ENCODE measurements around the gene CIZ1.
A peak's percentile ranks its signal among the peaks of the same experiment; 100 is the strongest.

The CIZ1 gene

DNA sequence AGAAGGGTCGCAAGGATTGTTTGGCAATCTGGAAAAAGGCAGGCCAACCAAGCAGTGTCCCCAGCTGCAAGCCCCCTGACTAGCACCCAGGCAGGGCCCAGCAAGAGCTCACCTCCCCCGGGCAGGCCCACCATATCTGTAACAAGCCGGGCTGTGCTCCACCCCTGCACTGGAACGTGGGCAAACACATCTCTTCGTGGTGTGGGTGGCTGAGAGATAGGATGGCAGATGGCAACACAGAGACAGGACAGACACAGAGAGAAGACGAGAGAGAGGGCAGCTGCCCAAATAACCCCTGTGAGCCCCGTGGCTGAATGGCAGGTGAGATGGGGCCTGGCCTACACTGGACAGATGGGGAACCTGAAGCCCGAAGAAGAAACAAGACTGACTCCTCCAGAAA lies 21.9 kb downstream of the CIZ1 start:
- WGBS, 2 experiments (ENCODE audit: insufficient coverage in 2 of 2) = 92 to 94% methylated on average over 6 to 8 of the region's 8 CpGs
- Histone ChIP-seq H3K4me3 (ENCODE audit: extremely low read depth, insufficient read depth, low read length, poor library complexity, severe bottlenecking) (no peak overlapping the region), H3K27ac (ENCODE audit: low read depth, low read length, severe bottlenecking) (no peak overlapping the region), H3K4me1 (ENCODE audit: control insufficient read depth, insufficient read depth, low read length, poor library complexity, severe bottlenecking) (no peaks in the 10 kb centered on the region), H3K9me3 (ENCODE audit: control insufficient read depth, low read length) (no peaks in the 10 kb centered on the region), H3K36me3 (ENCODE audit: control insufficient read depth, insufficient read depth, low read length) (peaks cover 75% of the 10 kb centered on the region)

DNA sequence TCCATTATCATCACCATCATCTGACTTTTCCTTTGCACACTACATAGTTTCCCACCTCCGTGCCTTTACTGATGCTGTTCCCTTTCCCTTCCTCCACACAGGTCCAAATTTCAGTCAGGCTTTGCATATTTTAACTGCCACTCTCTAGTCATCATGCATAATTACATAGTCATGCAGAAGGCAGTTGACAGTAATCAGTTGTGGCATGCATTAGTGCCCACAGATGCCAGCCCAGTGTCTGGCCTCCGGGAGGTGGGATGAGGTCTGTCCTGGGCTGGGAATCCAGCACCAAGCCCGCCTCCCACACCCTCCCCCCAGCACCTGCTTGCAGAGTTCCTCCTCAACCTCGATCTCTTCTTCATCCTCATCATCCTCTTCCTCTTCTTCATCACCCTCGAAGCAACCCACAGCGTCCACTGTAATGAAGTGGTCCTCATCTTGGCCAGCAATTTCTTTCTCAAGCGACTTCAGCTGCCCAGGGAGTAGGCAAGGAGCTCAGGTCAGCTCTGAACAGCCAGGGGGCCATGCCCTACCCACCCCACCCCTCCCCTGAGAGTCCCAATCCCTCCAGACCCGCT lies 22.6 kb downstream of the CIZ1 start:
- H3K9me3 ChIP-seq (ENCODE audit: control insufficient read depth, low read length) = no peaks in the 10 kb centered on the region
- H3K27ac ChIP-seq (ENCODE audit: low read depth, low read length, severe bottlenecking) = no peak overlapping the region
- no peak overlapping the region for H3K4me3 ChIP-seq (ENCODE audit: extremely low read depth, insufficient read depth, low read length, poor library complexity, severe bottlenecking)
- peaks cover 75% of the 10 kb centered on the region for H3K36me3 ChIP-seq (ENCODE audit: control insufficient read depth, insufficient read depth, low read length)
- no peaks in the 10 kb centered on the region for H3K4me1 ChIP-seq (ENCODE audit: control insufficient read depth, insufficient read depth, low read length, poor library complexity, severe bottlenecking)
- WGBS, 2 experiments (ENCODE audit: insufficient coverage in 2 of 2) = 95 to 96% methylated on average over 8 of the region's 8 CpGs

DNA sequence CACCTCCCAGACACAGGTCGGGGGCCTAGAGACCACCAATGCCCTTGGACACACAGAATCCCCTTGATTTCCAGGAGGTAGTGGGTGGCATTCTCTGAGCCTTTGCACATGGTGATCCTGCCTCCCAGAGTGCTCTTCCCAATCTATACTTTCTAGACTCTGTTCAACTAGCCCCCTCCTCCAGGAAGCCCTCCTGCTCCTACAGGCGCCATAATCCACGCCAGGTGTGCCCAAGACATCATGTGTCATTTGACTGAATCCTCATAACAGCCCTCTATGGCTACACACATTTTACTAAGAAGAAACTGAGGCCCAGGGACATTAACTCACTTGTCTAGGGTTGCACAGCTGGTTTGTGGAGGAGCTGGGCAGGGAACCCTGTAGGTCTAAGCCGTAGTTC lies 24.2 kb downstream of the CIZ1 start:
- no peaks in the 10 kb centered on the region for H3K9me3 ChIP-seq (ENCODE audit: control insufficient read depth, low read length)
- H3K27ac ChIP-seq (ENCODE audit: low read depth, low read length, severe bottlenecking) = no peak overlapping the region
- no peak overlapping the region for H3K4me3 ChIP-seq (ENCODE audit: extremely low read depth, insufficient read depth, low read length, poor library complexity, severe bottlenecking)
- 96 to 100% methylated on average over 3 to 4 of the region's 4 CpGs for WGBS, 2 experiments (ENCODE audit: insufficient coverage in 2 of 2)
- H3K4me1 ChIP-seq (ENCODE audit: control insufficient read depth, insufficient read depth, low read length, poor library complexity, severe bottlenecking) = no peaks in the 10 kb centered on the region
- peaks cover 86% of the 10 kb centered on the region for H3K36me3 ChIP-seq (ENCODE audit: control insufficient read depth, insufficient read depth, low read length)

DNA sequence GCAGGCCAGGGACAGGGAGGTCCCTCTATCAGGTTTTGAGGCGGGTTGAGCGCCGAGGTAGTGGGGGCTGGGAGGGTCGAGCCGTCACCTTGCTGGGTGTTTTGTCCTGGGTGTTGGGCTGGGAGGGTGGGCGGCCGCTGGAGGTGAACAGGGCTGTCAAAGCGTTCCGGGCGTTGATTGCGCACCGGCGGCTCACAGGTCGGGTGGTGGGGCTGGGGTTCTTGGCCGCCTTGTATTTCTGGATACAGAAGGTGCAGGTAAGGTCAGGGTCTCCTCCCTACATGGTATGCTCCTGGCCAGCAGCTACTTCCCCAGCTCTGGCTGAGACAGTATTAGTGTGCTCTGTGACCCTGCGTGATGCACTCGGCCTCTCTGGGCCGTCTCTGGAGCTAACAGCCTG lies 25.2 kb downstream of the CIZ1 start:
- Histone ChIP-seq H3K36me3 (ENCODE audit: control insufficient read depth, insufficient read depth, low read length) (peaks cover 88% of the 10 kb centered on the region), H3K27ac (ENCODE audit: low read depth, low read length, severe bottlenecking) (no peak overlapping the region), H3K4me3 (ENCODE audit: extremely low read depth, insufficient read depth, low read length, poor library complexity, severe bottlenecking) (no peak overlapping the region), H3K4me1 (ENCODE audit: control insufficient read depth, insufficient read depth, low read length, poor library complexity, severe bottlenecking) (no peaks in the 10 kb centered on the region), H3K9me3 (ENCODE audit: control insufficient read depth, low read length) (no peaks in the 10 kb centered on the region)
- 96 to 98% methylated on average over 4 to 15 of the region's 18 CpGs for WGBS, 2 experiments (ENCODE audit: insufficient coverage in 2 of 2)

DNA sequence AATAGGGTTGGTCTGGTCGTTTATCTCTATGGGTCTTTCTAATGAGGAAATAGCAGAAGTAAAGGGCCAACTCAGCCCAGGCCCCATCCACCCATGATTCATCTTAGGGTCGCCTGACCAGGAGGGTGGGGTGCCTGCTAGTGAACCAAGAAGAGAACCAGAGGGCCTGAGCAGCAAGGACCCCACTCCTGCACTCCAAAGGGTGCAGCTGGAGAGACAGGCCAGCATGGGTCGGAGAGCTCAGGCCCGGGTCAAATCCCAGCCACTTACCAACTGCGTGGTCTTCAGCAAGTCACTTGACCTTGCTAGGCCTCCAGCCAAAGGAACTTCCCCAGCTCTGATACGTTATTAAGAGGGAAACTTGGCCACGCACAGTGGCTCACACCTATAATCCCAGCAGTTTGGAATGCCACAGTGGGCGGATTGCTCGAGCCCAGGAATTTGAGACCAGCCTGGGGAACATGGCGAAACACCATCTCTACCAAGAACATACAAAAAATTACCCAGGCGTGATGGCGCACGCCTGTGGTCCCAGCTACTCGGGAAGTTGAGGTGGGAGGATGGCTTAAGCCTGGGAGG lies 27.0 kb downstream of the CIZ1 start:
- Histone ChIP-seq H3K36me3 (ENCODE audit: control insufficient read depth, insufficient read depth, low read length) (peaks cover 73% of the 10 kb centered on the region), H3K27ac (ENCODE audit: low read depth, low read length, severe bottlenecking) (no peak overlapping the region), H3K4me3 (ENCODE audit: extremely low read depth, insufficient read depth, low read length, poor library complexity, severe bottlenecking) (no peak overlapping the region), H3K4me1 (ENCODE audit: control insufficient read depth, insufficient read depth, low read length, poor library complexity, severe bottlenecking) (no peaks in the 10 kb centered on the region), H3K9me3 (ENCODE audit: control insufficient read depth, low read length) (no peaks in the 10 kb centered on the region)
- WGBS, 2 experiments (ENCODE audit: insufficient coverage in 2 of 2) = 96% methylated on average over 8 to 9 of the region's 14 CpGs

DNA sequence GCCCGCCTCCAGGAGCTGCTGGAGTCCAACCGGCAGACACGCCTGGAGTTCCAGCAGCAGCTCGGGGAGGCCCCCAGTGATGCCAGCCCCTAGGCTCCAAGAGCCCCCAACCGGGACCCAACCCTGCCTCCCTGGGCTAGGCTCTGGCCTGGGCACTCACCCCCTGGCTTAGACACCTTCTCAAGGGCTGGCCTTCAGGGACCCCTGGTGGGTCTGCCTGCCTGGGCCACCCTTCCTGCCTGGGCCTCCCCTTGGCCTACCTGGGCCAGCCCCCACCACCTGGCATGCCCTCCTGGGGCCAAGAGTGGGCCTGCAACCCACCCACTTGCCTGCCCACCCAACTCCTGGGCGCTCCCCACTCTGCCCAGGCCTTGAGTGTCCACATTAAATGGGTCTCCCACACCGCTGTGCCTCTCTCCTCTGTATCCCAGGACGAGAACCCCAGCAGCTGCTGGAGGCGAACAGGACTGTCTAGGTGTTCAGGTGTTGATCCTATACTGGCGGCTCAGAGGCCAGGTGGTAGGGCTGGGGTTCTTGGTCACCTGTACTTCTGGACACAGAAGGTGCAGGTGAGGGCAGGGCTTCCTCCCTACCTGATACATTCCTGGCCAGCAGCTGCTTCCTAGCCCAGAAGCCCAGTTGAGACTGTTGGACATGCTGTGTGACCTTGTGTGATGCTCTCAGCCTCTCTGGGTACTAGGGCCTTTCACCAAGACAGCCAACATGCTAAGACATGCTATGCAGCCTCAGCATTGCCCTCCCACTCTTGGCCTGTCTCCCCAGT lies 27.7 kb downstream of the CIZ1 start:
- Histone ChIP-seq H3K4me1 (ENCODE audit: control insufficient read depth, insufficient read depth, low read length, poor library complexity, severe bottlenecking) (no peaks in the 10 kb centered on the region), H3K36me3 (ENCODE audit: control insufficient read depth, insufficient read depth, low read length) (peaks cover 66% of the 10 kb centered on the region), H3K4me3 (ENCODE audit: extremely low read depth, insufficient read depth, low read length, poor library complexity, severe bottlenecking) (no peak overlapping the region), H3K27ac (ENCODE audit: low read depth, low read length, severe bottlenecking) (no peak overlapping the region), H3K9me3 (ENCODE audit: control insufficient read depth, low read length) (no peaks in the 10 kb centered on the region)
- 94 to 97% methylated on average over 8 of the region's 10 CpGs for WGBS, 2 experiments (ENCODE audit: insufficient coverage in 2 of 2)

DNA sequence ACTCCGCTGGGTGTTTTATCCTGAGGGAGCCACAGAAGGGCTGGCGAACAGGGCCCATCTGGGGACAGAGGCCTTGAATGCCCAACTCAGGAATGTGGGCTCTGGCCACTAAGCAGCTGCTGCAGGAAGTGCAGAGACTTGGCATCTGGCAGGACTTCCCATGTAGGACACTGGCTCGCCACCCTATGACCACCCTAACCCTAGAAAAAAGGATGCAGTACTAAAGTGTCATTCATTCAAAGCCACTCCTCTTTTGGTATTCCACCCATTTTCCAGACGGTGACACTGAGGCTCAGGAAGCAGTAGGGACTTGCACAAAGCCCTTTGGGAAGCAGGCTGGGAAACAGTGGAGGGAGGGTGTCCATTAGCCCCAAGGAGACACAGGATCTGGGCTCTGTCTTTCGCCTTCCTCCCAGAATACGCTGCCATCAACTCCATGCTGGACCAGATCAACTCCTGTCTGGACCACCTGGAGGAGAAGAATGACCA lies 28.3 kb downstream of the CIZ1 start:
- peaks cover 59% of the 10 kb centered on the region for H3K36me3 ChIP-seq (ENCODE audit: control insufficient read depth, insufficient read depth, low read length)
- H3K4me3 ChIP-seq (ENCODE audit: extremely low read depth, insufficient read depth, low read length, poor library complexity, severe bottlenecking) = no peak overlapping the region
- 91 to 97% methylated on average over 4 to 6 of the region's 6 CpGs for WGBS, 2 experiments (ENCODE audit: insufficient coverage in 2 of 2)
- no peak overlapping the region for H3K27ac ChIP-seq (ENCODE audit: low read depth, low read length, severe bottlenecking)
- H3K4me1 ChIP-seq (ENCODE audit: control insufficient read depth, insufficient read depth, low read length, poor library complexity, severe bottlenecking) = no peaks in the 10 kb centered on the region
- no peaks in the 10 kb centered on the region for H3K9me3 ChIP-seq (ENCODE audit: control insufficient read depth, low read length)

DNA sequence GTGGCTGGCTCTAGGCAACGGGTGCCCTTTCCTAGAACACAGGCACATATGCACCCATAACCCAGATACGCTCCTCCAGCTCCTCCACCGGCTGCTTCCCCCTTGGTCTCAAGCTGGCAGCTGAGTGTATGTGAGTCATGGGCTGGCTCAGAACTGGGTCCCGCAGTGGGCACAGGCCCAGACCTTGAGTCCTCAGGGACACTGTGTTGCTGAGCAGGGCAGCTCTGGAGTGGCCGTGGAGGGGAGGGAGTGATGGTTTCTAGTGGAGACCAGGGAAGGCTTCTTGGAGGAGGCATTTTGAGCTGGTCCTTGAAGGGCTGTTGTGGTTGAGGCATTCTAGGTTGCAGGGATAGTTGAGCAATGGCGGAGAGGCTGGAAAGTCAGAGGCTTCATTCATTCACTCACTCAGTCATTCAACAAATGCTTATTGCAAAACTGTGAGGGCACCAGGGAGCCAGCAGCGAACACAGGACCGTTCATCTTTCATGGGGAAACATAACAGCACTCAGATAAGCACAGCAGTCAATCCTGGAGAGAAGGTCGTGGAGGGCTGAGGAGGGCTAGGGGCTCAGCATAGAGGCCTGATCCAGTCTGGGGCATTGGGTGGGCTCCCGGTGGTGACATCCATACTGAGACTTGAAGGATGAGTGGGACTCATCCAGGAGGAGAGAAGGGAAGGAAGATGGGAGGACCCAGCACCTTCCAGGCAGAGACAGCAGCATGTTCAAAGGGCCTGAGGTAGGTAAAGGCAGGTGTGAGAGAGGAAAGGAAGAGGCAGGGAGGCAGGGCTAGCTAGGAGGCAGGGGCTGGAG lies 29.0 kb downstream of the CIZ1 start:
- 98 to 99% methylated on average over 7 of the region's 10 CpGs for WGBS, 2 experiments (ENCODE audit: insufficient coverage in 2 of 2)
- H3K36me3 ChIP-seq (ENCODE audit: control insufficient read depth, insufficient read depth, low read length) = peaks cover 53% of the 10 kb centered on the region
- H3K27ac ChIP-seq (ENCODE audit: low read depth, low read length, severe bottlenecking) = no peak overlapping the region
- no peaks in the 10 kb centered on the region for H3K4me1 ChIP-seq (ENCODE audit: control insufficient read depth, insufficient read depth, low read length, poor library complexity, severe bottlenecking)
- no peak overlapping the region for H3K4me3 ChIP-seq (ENCODE audit: extremely low read depth, insufficient read depth, low read length, poor library complexity, severe bottlenecking)
- no peaks in the 10 kb centered on the region for H3K9me3 ChIP-seq (ENCODE audit: control insufficient read depth, low read length)

DNA sequence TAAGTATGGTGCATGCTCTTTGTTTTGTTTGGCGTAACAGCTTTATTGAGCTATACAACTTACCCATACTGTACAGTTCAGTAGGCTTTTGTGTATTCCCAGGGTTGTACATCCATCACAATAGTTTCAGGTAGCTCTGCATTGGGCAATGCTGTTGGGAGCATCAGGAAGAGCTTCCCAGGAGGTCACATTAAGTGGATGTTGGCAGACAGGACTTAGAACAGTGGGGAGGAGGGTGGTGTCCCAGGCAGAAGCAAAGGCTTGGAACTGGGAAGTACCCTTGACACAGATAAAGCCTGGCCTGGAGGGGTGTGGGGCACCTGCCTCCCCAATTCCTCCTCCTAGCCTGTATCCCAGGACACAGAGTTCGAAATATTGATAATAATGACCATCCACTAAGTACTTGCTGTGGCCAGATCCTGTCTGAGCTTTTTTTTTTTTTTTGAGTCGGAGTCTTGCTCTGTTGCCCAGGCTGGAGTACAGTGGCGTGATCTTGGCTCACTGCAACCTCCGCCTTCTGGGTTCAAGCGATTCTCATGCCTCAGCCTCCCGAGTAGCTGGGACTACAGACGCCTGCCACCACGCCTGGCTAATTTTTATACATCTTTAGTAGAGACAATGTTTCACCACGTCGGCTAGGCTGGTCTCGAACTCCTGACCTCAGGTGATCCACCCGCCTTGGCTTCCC lies 30.0 kb downstream of the CIZ1 start:
- H3K9me3 ChIP-seq (ENCODE audit: control insufficient read depth, low read length) = no peaks in the 10 kb centered on the region
- no peaks in the 10 kb centered on the region for H3K4me1 ChIP-seq (ENCODE audit: control insufficient read depth, insufficient read depth, low read length, poor library complexity, severe bottlenecking)
- H3K27ac ChIP-seq (ENCODE audit: low read depth, low read length, severe bottlenecking) = no peak overlapping the region
- peaks cover 42% of the 10 kb centered on the region for H3K36me3 ChIP-seq (ENCODE audit: control insufficient read depth, insufficient read depth, low read length)
- peak overlapping the region; percentile 79 for H3K4me3 ChIP-seq (ENCODE audit: extremely low read depth, insufficient read depth, low read length, poor library complexity, severe bottlenecking)
- 96% methylated on average over 11 to 12 of the region's 13 CpGs for WGBS, 2 experiments (ENCODE audit: insufficient coverage in 2 of 2)

DNA sequence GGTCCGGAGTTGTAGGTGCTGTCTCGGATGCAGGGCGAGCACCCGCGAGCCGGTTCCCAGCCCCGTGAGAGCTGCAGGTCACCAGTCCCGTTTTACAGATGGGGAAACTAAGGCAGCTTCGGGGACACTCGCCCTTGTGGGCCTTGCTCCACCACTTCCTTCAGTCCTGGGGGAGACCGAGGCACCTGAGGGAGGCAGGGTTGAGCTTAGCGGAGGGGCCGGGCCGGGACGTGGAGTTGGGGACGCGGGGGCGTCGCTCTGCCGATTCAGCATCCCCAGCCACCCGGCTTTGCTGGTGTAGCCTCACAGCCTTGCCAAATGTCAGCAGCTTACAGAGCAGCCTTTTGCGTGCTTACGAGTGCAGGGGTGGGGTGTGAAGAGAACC lies 30.8 kb downstream of the CIZ1 start:
- peak overlapping the region; percentile 79 for H3K4me3 ChIP-seq (ENCODE audit: extremely low read depth, insufficient read depth, low read length, poor library complexity, severe bottlenecking)
- 0 to 3% methylated on average over 9 to 21 of the region's 23 CpGs for WGBS, 2 experiments (ENCODE audit: insufficient coverage in 2 of 2)
- no peaks in the 10 kb centered on the region for H3K4me1 ChIP-seq (ENCODE audit: control insufficient read depth, insufficient read depth, low read length, poor library complexity, severe bottlenecking)
- H3K9me3 ChIP-seq (ENCODE audit: control insufficient read depth, low read length) = no peaks in the 10 kb centered on the region
- H3K27ac ChIP-seq (ENCODE audit: low read depth, low read length, severe bottlenecking) = peak overlapping the region; percentile 62
- peaks cover 37% of the 10 kb centered on the region for H3K36me3 ChIP-seq (ENCODE audit: control insufficient read depth, insufficient read depth, low read length)

All from mesodermal cell (in vitro differentiated cells).